Breast epithelium (tissue), 3 donors: ENCODE data around the gene ARFRP1.

Experiments
- CTCF ChIP-seq, 3 donors: fragments of 450-650 bp; IDR thresholded peaks; one replicate each; pipeline ENCODE4 v1.5.1; 2016 to 2017; ENCODE audit warnings: antibody characterized with exemption in 3 of 3, mild to moderate bottlenecking in 3 of 3, moderate library complexity in 3 of 3
- POLR2A ChIP-seq: fragments of 450-650 bp; IDR thresholded peaks from one replicate; pipeline ENCODE4 v1.6.1; 2016; ENCODE audit warnings: antibody characterized with exemption, mild to moderate bottlenecking, moderate library complexity
- POLR2AphosphoS5 ChIP-seq, 3 donors: sonication (generic); formaldehyde crosslinking; IDR thresholded peaks; one replicate each; pipeline ENCODE4 v1.6.1; 2017; ENCODE audit warnings: antibody characterized with exemption in 3 of 3

- TF ChIP-seq POLR2A (no peak), CTCF (IDR thresholded peaks at IDR 0.05) (no peak), POLR2AphosphoS5 (IDR thresholded peaks at IDR 0.05) (no peak)
Measured at GRCh38 chr20:63678071-63678470, 29.7 kb downstream of the ARFRP1 start.
